ENCODE results near the gene COL16A1.

The COL16A1 gene

DNA sequence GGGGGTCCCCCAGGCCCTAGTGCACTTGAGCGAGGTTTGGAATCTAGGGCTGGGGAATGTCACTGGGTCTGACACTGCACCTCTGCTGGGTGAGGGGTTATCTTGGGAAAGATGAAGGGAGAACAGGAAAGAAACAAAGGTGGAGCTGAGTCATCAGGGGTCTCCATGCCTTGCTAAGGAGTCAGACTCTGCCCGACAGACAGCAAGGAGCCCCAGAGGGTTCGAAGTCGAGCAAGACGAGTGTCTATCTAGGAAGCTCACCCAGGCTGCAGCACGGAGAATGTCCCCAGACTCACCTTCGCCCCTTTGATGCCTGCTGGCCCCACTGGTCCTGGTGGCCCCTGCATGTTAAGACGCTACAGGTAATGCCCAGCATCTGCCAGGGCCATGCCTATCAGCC lies 18.0 kb downstream of the COL16A1 start:
- no peak for TF ChIP-seq JUND (IDR thresholded peaks at IDR 0.05; ENCODE audit: low read depth)
- in situ Hi-C loops (cut with HindIII; ENCODE audit: low pct_unique_long_range_greater_than_20kb, low sequenced_read_pairs), result no loop called here
- DNase-seq (ENCODE audit: low read depth in 1 of 2, low spot score in 1 of 2), result no peak

DNA sequence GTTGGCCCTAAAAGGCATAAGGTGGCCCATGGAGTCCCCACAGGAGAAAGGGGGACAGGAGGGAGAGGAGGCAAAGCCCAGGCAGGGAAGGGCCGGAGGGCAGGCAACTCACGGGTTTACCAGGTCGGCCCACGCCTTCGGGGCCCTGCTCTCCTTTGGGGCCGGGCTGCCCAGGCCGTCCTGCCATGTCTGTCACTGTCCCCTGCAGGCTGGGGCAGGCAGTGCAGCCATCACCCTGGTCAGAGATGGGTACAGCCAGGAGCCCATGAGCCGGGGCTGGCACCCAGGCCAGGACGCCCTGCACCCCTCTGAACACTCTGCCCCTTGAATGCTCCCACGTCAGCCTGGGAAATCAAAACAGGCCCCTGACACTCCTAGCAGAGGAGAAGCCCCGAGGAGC lies 19.8 kb downstream of the COL16A1 start:
- TF ChIP-seq JUND (IDR thresholded peaks at IDR 0.05; ENCODE audit: low read depth), result no peak
- DNase-seq (ENCODE audit: low read depth in 1 of 2, low spot score in 1 of 2), result peak in 1 of 2 experiments; percentile 33
- in situ Hi-C loops (cut with HindIII; ENCODE audit: low pct_unique_long_range_greater_than_20kb, low sequenced_read_pairs), result no loop called here

DNA sequence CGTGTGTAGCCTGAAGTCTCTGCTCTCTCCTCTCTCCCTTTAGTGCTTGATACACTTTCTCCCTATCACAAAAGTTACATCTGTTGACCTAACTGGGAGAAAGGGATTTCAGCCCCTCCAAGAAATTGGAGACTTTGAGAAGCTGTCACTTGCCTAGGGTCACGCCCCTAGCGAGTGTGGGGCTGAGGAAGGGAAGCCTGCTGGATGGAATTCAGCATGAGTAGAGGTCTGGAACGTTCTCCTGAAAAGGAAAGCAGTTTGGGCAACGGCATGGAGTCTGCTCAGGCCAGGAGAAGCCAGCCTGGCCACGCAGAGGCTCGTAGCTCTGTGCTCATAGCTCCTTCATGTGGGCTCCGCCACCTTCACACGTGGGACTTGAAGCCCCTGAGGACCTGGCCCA lies 22.4 kb downstream of the COL16A1 start:
- no peak for TF ChIP-seq JUND (IDR thresholded peaks at IDR 0.05; ENCODE audit: low read depth)
- no peak for DNase-seq (ENCODE audit: low read depth in 1 of 2, low spot score in 1 of 2)
- in situ Hi-C loops (cut with HindIII; ENCODE audit: low pct_unique_long_range_greater_than_20kb, low sequenced_read_pairs), result no loop called here

DNA sequence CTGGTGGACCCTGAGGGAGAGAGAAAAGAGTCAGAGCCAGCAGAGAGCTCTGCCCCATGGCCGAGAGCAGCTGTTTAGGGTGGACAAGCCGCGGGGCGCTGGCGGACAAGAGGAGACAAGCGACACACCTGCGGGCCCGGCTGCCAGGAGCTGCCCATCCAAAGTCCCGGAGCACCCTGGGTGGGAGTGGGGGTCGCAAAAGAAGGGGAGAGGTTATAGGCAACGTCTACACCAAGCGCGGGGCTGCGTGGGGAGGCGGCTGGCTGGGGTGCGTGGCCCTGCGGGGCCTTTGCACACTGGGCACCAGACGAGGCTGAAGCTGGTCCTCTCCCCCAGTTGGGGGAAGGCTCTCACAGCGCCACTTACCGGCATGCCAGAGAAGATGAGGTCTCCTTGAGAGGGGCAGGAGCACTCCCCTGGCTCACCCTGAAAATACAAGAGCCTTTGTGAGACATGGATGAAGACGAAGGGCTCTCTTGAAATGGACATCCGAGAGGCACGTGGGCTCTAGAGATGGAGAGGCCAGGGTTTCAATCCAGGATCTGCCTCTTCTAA lies 24.1 kb downstream of the COL16A1 start:
- no peak for DNase-seq (ENCODE audit: low read depth in 1 of 2, low spot score in 1 of 2)
- in situ Hi-C loops (cut with HindIII; ENCODE audit: low pct_unique_long_range_greater_than_20kb, low sequenced_read_pairs), result no loop called here
- TF ChIP-seq JUND (IDR thresholded peaks at IDR 0.05; ENCODE audit: low read depth), result no peak

DNA sequence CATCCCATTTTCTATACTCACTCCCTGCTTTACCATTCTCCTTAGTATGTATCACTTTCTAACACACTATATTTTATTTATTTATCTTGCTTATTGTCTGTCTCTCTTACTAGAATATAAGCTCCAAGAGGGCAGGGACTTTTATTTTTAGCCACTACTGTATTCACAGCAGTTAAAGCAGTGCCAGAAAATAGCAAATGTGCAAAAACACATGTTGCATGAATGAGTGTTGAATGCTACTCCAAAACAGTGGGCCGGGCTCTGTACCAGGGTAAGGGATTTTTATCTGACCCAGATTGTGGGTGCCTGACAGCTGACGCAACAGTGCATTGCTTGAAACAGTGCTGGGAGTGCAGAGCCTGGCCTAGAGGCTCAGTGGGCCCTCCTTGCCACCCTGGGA lies 24.7 kb downstream of the COL16A1 start:
- no peak for TF ChIP-seq JUND (IDR thresholded peaks at IDR 0.05; ENCODE audit: low read depth)
- in situ Hi-C loops (cut with HindIII; ENCODE audit: low pct_unique_long_range_greater_than_20kb, low sequenced_read_pairs), result no loop called here
- DNase-seq (ENCODE audit: low read depth in 1 of 2, low spot score in 1 of 2), result no peak

DNA sequence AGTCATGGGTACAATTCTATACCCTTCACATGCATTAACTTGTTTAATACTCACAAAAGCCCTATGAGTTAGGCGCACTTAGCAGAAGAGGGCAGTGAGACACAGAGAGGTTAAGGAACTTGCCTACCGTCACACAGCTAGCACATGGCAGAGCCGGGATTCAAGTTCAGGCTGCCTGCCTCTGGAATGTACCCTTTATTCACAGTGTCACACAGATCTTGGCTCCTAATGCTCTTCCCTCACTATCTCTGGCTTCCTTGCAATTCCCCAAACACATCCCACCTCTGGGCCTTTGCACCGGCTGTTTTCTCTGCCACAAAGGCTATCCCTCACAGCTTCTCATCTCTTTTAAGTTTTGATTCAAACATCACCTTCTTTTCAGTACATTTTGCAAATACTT lies 25.1 kb downstream of the COL16A1 start:
- TF ChIP-seq JUND (IDR thresholded peaks at IDR 0.05; ENCODE audit: low read depth), result no peak
- in situ Hi-C loops (cut with HindIII; ENCODE audit: low pct_unique_long_range_greater_than_20kb, low sequenced_read_pairs), result no loop called here
- DNase-seq (ENCODE audit: low read depth in 1 of 2, low spot score in 1 of 2), result no peak

DNA sequence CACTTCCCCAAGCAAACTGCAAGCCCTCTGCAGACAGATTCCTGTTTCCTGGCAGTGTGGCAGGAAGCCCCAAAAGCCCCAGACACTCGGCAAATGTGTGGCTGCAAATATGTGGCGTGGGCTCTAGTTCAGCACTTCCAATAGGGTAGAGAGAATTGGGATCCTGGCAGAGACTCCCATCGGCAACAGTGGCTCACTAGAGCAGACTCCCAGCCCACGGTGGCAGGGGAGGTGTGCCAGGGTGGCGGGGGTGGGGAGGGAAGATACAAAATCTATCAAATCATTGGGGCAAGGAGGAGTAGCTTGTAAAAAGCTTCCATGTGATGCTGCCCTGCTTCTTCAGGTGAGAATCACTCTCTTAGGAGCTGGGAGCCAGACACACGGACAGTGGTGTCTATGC lies 25.9 kb downstream of the COL16A1 start:
- in situ Hi-C loops (cut with HindIII; ENCODE audit: low pct_unique_long_range_greater_than_20kb, low sequenced_read_pairs), result no loop called here
- TF ChIP-seq JUND (IDR thresholded peaks at IDR 0.05; ENCODE audit: low read depth), result no peak
- DNase-seq (ENCODE audit: low read depth in 1 of 2, low spot score in 1 of 2), result no peak

DNA sequence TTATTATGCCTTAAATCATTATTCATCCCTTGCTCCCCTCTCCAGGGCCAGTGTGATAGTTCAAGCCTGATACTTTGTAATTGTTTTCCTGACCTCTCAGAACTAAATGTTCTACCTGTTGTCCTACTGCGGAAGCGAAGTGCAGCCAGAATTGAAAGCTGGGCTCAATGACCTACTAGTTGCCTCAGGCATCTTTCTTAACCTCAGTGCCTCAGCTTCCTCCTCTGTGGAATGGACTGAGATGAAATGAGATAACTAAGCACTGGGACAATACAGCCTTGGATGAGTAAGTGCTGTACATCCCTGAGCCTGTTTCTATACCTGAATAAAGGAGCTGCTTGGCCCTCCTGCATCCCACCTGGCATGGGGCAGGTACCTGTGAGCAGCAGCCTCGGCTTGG lies 26.4 kb downstream of the COL16A1 start:
- TF ChIP-seq JUND (IDR thresholded peaks at IDR 0.05; ENCODE audit: low read depth), result no peak
- in situ Hi-C loops (cut with HindIII; ENCODE audit: low pct_unique_long_range_greater_than_20kb, low sequenced_read_pairs), result no loop called here
- DNase-seq (ENCODE audit: low read depth in 1 of 2, low spot score in 1 of 2), result peak in 1 of 2 experiments; percentile 63

DNA sequence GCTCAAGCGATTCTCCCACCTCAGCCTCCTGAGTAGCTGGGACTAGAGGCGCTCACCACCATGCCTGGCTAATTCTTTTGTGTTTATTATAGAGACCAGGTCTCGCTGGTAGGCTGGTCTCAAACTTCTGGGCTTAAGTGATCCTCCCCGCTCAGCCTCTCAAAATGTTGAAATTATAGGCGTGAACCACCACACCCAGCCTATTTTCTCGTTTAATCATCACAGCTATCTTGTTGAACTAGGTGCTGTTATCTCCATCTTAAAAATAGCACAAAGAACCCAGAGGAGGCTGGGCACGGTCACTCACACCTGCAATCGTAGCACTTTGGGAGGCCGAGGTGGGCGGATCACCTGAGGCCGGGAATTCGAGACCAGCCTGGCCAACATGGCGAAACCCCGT lies 28.1 kb downstream of the COL16A1 start:
- DNase-seq (ENCODE audit: low read depth in 1 of 2, low spot score in 1 of 2), result no peak
- in situ Hi-C loops (cut with HindIII; ENCODE audit: low pct_unique_long_range_greater_than_20kb, low sequenced_read_pairs), result no loop called here
- TF ChIP-seq JUND (IDR thresholded peaks at IDR 0.05; ENCODE audit: low read depth), result no peak

DNA sequence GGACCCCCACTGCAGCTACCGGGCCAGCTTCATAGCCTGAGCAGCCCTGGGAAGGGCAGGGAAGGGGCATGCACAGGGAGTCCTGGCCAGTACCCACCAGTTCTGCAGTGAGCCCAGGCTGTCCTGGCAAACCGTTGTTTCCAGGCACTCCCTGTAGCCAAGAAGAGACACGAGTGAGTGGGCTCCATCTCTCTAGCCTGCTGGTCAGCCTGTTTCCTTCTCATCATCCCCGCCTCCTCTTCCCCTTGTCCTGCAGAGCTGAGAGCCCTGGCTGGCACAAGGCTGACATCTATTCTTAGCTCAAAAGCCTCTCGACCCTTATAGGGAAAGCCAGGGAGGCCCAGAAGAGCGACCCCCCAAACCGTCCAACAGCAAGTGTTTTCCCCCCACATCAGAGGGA lies 28.7 kb downstream of the COL16A1 start:
- in situ Hi-C loops (cut with HindIII; ENCODE audit: low pct_unique_long_range_greater_than_20kb, low sequenced_read_pairs), result no loop called here
- DNase-seq (ENCODE audit: low read depth in 1 of 2, low spot score in 1 of 2), result no peak
- no peak for TF ChIP-seq JUND (IDR thresholded peaks at IDR 0.05; ENCODE audit: low read depth)

DNA sequence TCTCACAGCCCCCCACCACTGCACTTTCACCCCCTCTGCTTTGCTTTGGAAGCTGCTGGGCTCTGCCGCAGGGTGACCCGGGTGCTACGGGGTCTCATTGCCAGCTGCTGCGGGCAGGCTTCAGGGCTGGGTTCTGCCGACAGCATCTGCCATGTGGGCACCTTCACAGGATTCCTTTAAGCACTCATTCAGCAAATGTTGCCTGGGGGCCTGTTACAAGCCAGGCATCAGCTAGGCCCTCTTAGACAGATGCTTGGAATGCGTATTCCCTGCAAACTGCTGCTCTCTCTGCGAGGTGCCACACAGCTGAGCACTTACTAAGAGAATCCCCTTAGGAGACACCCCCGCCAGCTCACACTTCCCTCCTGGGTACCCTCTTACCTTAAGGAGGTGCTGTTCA lies 29.2 kb downstream of the COL16A1 start:
- DNase-seq (ENCODE audit: low read depth in 1 of 2, low spot score in 1 of 2), result no peak
- in situ Hi-C loops (cut with HindIII; ENCODE audit: low pct_unique_long_range_greater_than_20kb, low sequenced_read_pairs), result no loop called here
- TF ChIP-seq JUND (IDR thresholded peaks at IDR 0.05; ENCODE audit: low read depth), result no peak

DNA sequence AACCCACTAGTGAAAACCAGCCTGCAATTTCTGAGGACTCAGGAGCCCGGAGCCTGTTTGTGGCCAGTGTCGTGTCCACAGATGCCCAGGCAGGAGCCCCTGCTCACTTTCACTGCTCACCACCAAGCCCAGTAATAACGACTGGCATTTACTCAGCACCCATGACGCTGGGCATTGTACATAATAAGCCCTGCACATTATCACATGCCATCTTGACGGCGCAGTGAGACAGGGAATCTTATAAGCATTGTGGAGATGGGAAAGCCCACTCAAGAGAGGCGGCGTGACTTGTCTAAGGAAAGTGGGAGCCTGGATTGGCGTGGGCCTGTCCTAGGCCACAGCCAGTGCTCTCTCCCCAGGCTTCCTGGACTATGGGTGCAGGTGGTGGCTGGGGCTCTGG lies 30.4 kb downstream of the COL16A1 start:
- in situ Hi-C loops (cut with HindIII; ENCODE audit: low pct_unique_long_range_greater_than_20kb, low sequenced_read_pairs), result no loop called here
- DNase-seq (ENCODE audit: low read depth in 1 of 2, low spot score in 1 of 2), result no peak
- TF ChIP-seq JUND (IDR thresholded peaks at IDR 0.05; ENCODE audit: low read depth), result no peak

DNA sequence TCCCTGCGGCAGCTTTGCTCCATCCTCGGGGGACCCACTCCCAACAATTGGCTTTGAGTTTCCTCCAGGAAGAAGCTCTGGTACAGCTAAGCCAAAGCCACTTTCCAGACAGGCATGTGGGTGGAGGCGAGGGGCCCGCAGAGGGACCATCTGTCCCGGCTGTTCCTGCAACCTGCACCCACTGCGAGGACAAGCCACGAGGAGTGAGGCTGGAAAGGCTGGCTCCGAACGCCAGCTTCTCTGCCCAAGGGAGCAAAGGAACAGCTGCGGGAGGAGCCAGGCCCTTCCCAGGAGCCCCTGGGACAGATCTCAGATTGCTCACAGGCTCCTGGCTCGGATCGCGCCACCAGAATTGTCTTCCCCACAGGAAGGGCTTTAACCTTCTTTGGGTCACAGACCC lies 30.8 kb downstream of the COL16A1 start:
- in situ Hi-C loops (cut with HindIII; ENCODE audit: low pct_unique_long_range_greater_than_20kb, low sequenced_read_pairs), result no loop called here
- DNase-seq (ENCODE audit: low read depth in 1 of 2, low spot score in 1 of 2), result no peak
- no peak for TF ChIP-seq JUND (IDR thresholded peaks at IDR 0.05; ENCODE audit: low read depth)

DNA sequence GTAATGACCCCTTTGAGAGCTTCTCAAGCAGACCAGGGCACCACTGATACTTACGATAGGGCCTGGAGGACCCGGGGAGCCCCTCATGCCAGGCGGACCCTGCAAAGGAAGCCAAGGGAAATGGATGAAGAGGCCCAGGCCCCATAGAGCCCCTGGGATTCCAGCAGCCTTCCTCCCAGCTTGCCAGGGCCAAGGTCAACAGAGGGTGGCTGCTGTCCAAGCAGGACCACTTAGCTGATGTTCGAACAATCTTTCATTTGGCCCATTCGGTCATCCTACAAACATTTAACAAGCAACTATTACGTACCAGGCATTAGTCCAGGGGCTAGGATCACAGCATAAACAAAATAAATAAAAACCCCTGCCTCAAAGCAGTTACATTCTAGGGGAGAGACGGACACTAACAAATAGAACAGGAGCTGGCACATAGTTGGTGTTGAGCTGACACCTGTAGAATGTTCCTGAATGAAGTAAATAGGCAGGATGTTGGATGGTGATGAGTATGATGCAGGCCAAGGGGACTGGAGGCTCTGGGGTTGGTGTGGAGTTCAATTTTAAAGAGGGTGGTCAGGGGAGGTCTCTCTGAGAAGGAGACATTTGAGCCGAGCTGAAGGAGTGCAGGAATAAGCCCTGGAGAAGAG lies 32.1 kb downstream of the COL16A1 start:
- TF ChIP-seq JUND (IDR thresholded peaks at IDR 0.05; ENCODE audit: low read depth), result no peak
- in situ Hi-C loops (cut with HindIII; ENCODE audit: low pct_unique_long_range_greater_than_20kb, low sequenced_read_pairs), result no loop called here
- DNase-seq (ENCODE audit: low read depth in 1 of 2, low spot score in 1 of 2), result no peak

Data from T47D (cell line).